Type B pancreatic cell (in vitro differentiated cells): ENCODE data around the gene CYP2J2. TPM values are rescaled to one million over a fixed set of nuclear protein-coding genes. Genes with fewer than 3 reads are reported as not detected.
"Not testable (repeated sequence)": the region's sequence is repeated elsewhere in the genome, so short reads cannot be mapped to it uniquely, and the experiment has no call there.

Experiments
- DNase-seq: peaks from one replicate; pipeline ENCODE4 v3.0.0; 2021; ENCODE audit warnings: mixed read lengths; ENCODE audit not compliant: unreplicated experiment; ENCODE audit errors: extremely low spot score
- H3K27ac Mint-ChIP-seq: 2 replicates; pipeline ENCODE4 v1.8.0; 2021; ENCODE audit warnings: mild to moderate bottlenecking, mixed read lengths
- H3K27me3 Mint-ChIP-seq: 2 replicates; pipeline ENCODE4 v1.8.0; 2021; ENCODE audit warnings: mixed read lengths
- H3K36me3 Mint-ChIP-seq: 2 replicates; pipeline ENCODE4 v1.8.0; 2021; ENCODE audit warnings: mixed read lengths
- H3K4me1 Mint-ChIP-seq: one replicate; pipeline ENCODE4 v1.8.0; 2021; ENCODE audit warnings: mixed read lengths; ENCODE audit not compliant: unreplicated experiment
- H3K4me3 Mint-ChIP-seq: 2 replicates; pipeline ENCODE4 v1.8.0; 2021; ENCODE audit warnings: mild to moderate bottlenecking, mixed read lengths
- H3K9me3 Mint-ChIP-seq: 2 replicates; pipeline ENCODE4 v1.8.0; 2021; ENCODE audit warnings: mixed read lengths
- total RNA-seq: library from RNA; stranded (reverse); gene quantifications from 2 replicates; pipeline ENCODE4 v1.2.1, GENCODE V29; 2021; ENCODE audit warnings: low replicate concordance
- TF ChIP-seq, protein P1 (sequence below): fragments of 200-600 bp; sonication (generic); conservative IDR thresholded peaks from 2 replicates; pipeline ENCODE4 v1.5.0; 2021; ENCODE audit warnings: antibody characterized with exemption, mild to moderate bottlenecking

CYP2J2 gene
- total RNA-seq, 1 donor from 2014 or later = 1.5 TPM

DNA sequence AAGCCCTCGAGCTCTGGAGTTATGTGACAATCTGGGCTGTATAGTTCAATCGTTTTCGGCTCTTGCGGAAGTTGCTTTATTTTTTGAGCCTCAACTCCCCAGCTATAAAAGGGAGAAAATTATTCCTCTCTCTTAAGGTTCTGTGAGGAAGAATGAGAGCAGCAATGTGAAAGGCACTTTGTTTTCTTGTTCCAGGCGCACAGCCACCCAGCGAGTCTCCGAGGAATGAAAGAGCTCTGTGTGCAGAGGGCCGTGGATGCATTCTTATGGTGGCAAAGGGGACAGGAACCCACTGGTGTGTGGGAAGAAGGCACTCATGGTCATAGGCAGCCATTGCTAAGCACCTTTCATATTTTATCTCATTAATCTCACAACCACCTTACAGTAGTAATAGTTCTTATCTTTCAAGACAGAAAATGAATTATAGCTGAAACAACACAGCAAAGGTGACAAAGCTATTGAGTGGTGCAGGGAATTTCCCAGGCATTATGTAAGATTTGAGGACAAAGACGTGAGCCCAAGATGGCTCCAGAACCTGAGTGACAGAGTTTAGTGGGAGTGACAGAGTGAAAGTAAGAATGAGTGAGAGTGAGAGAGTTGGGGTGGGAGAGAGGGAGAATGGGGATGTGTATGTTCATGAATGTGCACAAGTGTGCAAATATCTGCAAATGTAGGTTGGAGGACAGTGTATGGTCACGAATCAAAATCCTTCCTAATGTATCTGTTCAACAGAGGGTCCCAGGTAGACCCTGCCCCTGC lies 9.4 kb downstream of the CYP2J2 start:
- H3K36me3 Mint-ChIP-seq = peaks cover 3% of the 10 kb centered on the region
- DNase-seq = no peak
- peaks cover 18% of the 10 kb centered on the region for H3K27me3 Mint-ChIP-seq
- H3K27ac Mint-ChIP-seq = no peak overlapping the region
- TF ChIP-seq, protein P1, sequence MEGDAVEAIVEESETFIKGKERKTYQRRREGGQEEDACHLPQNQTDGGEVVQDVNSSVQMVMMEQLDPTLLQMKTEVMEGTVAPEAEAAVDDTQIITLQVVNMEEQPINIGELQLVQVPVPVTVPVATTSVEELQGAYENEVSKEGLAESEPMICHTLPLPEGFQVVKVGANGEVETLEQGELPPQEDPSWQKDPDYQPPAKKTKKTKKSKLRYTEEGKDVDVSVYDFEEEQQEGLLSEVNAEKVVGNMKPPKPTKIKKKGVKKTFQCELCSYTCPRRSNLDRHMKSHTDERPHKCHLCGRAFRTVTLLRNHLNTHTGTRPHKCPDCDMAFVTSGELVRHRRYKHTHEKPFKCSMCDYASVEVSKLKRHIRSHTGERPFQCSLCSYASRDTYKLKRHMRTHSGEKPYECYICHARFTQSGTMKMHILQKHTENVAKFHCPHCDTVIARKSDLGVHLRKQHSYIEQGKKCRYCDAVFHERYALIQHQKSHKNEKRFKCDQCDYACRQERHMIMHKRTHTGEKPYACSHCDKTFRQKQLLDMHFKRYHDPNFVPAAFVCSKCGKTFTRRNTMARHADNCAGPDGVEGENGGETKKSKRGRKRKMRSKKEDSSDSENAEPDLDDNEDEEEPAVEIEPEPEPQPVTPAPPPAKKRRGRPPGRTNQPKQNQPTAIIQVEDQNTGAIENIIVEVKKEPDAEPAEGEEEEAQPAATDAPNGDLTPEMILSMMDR = no peak
- peaks cover 4% of the 10 kb centered on the region for H3K4me1 Mint-ChIP-seq
- H3K4me3 Mint-ChIP-seq = no peak overlapping the region
- H3K9me3 Mint-ChIP-seq = no peaks in the 10 kb centered on the region

GRCh38 chr1:59915516-59915915 lies 11.1 kb downstream of the CYP2J2 start:
- Mint-ChIP-seq H3K9me3 (no peaks in the 10 kb centered on the region), H3K27ac (no peak overlapping the region), H3K4me1 (peaks cover 4% of the 10 kb centered on the region), H3K36me3 (peaks cover 3% of the 10 kb centered on the region), H3K27me3 (peaks cover 14% of the 10 kb centered on the region), H3K4me3 (no peak overlapping the region)
- no peak for DNase-seq
- TF ChIP-seq, protein P1 = no peak

DNA sequence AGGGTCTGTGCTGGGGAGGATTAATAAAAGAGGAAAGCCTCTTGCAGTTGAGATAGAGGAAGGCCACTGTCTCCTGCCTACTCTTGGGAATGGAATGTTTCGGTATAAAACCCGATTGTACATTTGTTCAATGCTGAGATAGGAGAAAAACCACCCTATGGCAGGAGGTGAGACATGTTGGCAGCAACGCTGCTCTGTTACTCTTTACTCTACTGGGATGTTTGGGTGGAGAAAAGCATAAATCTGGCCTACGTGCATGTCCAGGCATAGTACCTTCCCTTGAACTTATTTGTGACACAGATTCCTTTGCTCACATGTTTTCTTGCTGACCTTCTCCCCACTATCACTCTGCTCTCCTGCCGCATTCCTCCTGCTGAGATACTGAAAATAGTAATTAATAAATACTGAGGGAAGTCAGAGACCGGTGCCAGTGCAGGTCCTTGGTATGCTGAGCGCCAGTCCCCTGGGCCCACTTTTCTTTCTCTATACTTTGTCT lies 11.7 kb downstream of the CYP2J2 start:
- H3K4me1 Mint-ChIP-seq, H3K27ac Mint-ChIP-seq, H3K9me3 Mint-ChIP-seq, H3K36me3 Mint-ChIP-seq, H3K4me3 Mint-ChIP-seq, DNase-seq, H3K27me3 Mint-ChIP-seq: not testable (repeated sequence)

DNA sequence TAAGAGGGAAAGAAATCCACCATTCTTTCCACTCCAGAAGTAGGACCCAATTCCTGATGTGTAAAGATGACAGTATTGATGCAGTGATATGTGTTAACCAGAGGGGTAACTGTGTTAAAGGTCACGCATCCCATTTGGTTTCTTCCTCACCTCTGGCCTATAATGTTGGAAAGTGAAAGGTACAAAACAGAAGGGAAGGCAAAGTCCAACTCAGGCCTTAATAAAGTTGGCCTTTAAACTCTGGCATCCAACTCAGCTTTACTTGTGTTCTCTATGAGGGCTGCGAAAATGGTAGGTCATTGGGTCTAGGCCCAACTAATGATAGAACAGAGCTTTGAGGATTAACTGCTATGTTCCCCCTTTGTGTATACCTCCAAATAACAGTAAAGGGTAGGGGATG lies 17.9 kb downstream of the CYP2J2 start:
- Mint-ChIP-seq H3K4me3 (no peak overlapping the region), H3K27ac (no peak overlapping the region), H3K36me3 (no peaks in the 10 kb centered on the region), H3K4me1 (no peaks in the 10 kb centered on the region), H3K27me3 (peaks cover 5% of the 10 kb centered on the region), H3K9me3 (no peaks in the 10 kb centered on the region)
- no peak for DNase-seq
- TF ChIP-seq, protein P1 = no peak

GRCh38 chr1:59908084-59908483 lies 18.5 kb downstream of the CYP2J2 start:
- no peak overlapping the region for H3K4me3 Mint-ChIP-seq
- TF ChIP-seq, protein P1 = no peak
- no peaks in the 10 kb centered on the region for H3K36me3 Mint-ChIP-seq
- H3K27me3 Mint-ChIP-seq = peaks cover 3% of the 10 kb centered on the region
- H3K27ac Mint-ChIP-seq = no peak overlapping the region
- no peaks in the 10 kb centered on the region for H3K9me3 Mint-ChIP-seq
- no peak for DNase-seq
- peaks cover 3% of the 10 kb centered on the region for H3K4me1 Mint-ChIP-seq

DNA sequence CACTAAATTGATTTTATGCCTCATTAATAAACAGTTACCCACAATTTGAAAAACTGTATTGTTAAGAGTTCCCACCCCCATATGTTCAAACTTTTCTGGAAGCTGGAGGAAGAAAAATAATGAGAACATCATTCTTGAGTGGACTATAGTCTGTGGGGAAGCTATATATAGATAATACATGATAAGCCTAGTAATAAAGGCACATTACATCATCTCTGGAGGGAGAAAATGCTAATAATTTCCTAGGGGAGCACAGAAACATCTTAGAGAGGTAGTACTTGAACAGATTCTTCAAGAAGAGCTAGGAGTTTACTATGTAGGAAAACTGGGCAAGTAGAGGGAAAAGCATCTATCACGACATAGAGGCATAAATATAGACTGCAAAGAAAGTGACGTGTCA lies 19.6 kb downstream of the CYP2J2 start:
- no peak for DNase-seq
- peaks cover 7% of the 10 kb centered on the region for H3K4me1 Mint-ChIP-seq
- no peak overlapping the region for H3K27ac Mint-ChIP-seq
- H3K36me3 Mint-ChIP-seq = no peaks in the 10 kb centered on the region
- no peaks in the 10 kb centered on the region for H3K9me3 Mint-ChIP-seq
- peaks cover 4% of the 10 kb centered on the region for H3K27me3 Mint-ChIP-seq
- no peak overlapping the region for H3K4me3 Mint-ChIP-seq
- TF ChIP-seq, protein P1 = no peak
